ENCODE data around the gene OR6K2.

Gene OR6K2

DNA sequence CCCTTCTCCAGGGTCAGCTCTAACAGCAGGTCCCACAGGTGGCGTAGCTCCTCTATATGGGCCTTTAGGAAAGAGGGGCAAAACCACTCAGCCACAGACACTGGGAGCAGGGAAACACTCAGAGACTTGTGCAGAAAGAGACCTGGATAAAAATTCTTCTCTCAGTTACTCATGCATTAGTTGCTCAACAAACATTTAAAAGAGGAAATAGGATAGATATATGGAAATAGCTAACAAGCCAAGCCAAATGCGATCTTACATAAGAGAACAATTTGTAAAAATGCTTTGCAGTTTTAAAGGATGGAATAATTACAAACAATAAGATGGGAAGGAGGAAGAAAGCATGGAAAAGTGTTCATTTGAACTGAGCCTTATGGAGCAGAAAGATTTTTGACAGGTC lies 18.8 kb downstream of the OR6K2 start:
- DNase-seq = no peak

DNA sequence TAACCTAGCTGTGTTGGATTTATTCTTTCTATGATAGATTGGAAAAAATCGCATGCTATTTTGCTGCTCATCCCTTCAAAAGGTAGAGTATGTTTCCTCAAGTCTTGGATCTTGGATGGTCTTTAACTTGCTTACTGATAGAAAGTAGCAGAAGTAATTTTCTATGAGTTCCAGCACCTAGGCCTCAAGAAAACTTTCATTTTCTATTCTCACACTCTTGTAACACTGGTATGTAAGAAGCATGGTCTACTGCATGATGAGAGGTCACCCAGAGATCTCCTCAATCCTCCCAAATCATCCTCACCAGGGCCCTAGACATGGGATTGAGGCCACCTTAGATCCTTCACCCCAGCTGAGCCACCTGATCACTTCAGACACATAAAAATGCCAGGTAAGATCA lies 21.2 kb downstream of the OR6K2 start:
- no peak for DNase-seq

DNA sequence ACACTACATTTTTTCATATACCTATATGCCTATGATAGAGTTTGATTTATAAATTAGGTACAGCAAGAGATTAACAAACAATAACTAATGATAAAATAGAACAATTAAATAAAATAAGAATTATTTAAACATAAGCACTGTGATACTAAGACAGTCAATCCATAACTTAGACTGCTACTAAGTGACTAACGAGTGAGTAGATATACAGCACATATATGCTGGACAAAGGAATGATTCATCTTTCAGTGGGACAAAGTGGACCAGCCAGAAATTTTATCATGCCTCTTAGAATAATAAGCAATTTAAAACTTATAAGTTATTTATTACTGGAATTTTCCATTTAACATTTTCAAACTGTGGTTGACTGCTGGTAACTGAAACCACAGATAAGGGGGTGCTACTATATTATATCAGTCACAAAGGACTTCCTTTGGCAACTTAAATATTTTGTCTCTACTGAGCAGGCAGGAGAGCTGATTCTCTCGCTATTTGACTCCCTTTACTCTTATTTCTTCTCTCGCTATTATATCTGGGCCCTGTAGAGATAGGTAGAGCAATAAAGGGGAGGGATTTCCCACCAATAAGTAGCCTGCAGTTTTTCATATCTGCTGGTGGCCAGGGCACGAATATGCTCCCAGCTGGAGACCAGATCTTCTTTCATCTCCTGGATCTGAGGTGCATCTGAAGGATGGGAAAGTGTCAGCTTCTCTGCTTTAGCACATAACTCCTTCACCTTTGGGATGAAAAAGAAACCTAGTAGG lies 24.7 kb downstream of the OR6K2 start:
- no peak for DNase-seq

DNA sequence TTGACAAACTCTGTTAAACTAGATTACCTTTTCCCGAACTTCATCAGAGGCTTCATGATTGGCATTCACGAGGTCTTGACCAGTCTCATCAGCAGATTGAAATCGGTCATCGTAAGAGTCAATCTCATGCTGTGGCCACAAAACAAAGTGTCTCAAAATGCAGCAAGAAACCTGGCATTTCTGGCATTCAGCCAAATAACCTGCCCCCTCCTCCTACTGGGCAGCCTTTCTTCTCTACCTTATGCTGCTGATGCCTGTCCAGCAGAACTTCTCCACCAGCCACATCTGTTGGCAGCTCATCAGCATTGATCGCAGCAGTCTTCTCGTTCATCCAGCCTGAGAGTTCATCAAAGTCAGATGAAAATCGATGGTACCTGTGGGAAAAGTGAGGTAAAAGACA lies 26.1 kb downstream of the OR6K2 start:
- no peak for DNase-seq

DNA sequence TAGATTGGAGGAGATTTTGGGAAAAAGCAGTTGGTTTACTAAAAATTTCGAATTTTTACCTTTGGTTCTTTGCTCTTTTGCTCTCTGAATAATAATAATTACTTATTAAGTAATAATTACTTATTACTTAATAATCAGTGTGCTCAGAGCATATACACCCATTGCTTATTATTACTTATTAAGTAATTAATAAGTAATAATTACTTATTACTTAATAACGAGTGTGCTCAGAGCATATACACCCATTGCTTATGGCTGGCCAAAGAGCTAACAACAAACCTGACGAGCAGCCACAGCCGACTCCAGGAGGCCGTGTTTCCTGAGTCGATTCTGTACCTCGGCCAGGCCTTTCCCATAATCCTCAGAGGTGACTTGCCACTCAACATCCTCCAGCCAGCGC lies 34.4 kb downstream of the OR6K2 start:
- DNase-seq = no peak

DNA sequence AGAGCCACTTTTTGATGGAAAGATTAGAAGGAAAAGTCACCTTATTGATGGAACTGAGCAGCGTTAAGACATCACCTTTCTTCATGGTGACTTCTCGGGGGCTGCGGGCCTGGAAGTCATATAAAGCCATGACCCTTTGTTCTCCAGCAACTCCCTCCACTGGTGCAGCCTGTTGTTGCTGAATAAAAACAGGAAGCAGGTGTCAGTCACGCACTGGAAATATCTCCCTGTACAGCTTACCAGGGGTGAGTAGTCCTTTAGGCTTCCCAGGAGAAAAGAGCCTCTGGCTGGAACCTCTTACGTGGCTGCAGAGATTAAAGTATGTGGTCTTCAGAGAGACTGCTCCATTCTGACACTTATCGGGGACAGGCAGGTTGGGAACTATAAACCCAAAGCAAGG lies 45.9 kb downstream of the OR6K2 start:
- no peak for DNase-seq

DNA sequence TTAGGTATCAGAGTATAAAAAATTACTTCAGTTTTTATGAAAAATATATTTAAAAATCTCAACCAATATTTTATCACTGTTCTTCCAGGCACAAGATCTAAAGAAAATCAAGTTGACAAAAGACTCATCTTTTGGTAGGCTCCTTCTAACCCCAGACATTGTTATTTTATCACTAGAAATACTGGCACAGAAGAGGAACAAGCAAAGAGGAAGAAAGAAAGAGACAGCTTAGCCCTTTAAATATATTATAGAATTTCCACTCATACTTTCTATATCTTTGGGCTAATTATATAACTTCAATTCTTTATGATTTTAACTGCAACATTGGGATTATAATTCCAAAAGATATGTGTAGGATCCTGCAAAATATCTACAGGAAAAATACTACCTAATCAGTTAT lies 46.4 kb downstream of the OR6K2 start:
- no peak for DNase-seq

DNA sequence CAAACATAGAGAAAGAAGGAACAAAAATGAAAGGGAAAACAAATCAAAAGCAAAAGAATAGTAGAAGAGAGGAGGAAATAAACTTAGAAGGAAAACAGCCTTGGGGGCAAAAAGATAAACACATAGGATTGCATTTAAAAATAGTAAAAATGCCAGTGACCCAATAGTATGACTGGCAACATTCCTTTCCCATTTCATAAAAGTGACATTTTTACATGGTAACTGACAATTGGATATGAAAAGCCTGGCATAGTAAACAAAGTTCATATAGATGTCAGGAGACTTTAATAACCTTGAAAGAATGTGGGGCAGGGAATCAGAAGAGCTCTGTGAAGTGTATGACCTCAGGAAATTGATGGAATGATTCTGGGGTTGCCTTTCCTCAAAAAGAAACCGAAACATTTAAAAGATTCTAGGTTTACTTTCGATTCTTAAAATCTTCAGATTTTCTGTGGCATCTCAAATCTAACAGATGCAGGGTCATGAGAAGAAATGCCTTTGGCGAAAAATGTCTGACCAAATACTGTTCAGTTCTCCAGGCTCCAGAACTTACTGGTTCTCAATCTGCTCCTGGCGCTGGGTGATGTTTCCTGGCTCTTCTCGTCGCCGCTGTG lies 47.6 kb downstream of the OR6K2 start:
- DNase-seq = no peak
